GM19468 (cell line): Measurements from ENCODE around the gene SOX30.

Experiments used
- ATAC-seq: cut with Tn5 transposase; IDR thresholded peaks from one replicate; pipeline ENCODE4 v1.9.1; 2021; ENCODE audit warnings: mild to moderate bottlenecking, moderate library complexity, moderate number of reproducible peaks; ENCODE audit not compliant: unreplicated experiment; ENCODE audit errors: extremely low read depth

Gene SOX30

GRCh38 chr5:157582731-157583620, 69.3 kb downstream of the SOX30 start:
- ATAC-seq = peak; percentile 70

DNA sequence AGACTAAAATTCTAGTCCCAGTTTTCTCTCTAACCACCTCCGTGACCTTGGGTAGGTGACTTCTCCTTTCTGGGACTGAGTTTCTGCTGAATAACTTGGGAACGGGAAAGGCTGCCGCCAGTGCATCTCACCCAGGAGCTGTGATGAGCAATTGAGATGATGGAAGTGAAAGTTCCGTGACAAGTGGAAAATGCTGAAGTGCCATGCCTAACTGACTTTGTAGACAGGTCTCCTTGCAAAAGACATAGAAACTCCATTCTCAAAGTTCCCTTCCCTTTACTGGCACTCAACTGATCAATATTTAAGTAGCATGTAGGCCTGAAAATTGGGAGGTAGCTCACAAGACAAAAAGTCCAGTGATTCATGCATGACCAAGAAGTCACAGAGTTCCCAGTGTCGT, 70.3 kb downstream of the SOX30 start:
- ATAC-seq = no peak

DNA sequence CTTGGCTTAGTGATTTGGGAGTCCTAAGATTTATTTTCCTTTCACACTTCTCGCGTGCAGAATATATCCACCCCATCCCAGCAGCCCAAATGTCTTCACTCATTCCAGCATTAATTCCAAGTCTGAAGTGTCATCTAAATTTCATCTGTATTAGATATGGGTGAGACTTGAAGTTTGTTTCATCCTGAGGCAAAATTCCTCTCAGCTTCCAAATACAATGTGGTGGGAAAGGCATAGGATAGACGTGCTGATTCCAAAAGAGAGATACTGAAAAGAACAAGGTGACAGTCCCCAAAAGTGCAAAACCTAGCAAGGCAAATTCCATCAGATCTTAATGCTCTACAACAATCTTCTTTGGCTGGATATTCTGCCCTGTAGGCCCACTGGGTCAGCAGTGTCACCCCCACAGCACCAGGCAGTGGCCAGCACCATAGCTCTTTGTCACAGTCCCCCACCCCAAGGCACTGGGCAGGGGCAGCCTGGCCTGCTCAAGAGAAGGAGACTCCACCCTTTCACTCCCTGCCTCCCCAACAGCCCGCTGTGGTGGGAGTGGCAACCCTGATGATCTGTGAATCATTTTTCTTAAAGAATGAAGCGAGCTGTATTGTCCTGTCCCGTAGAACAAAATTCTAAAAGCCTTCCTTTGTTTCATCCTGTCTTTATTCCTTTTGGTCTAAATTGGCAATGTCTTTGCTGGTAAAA, 74.0 kb downstream of the SOX30 start:
- ATAC-seq = no peak

- no peak for ATAC-seq
Observed at GRCh38 chr5:157576678-157577077, 75.6 kb downstream of the SOX30 start.
